ENCODE data around the gene MKI67. TPM values are rescaled to one million over a fixed set of nuclear protein-coding genes. Genes with fewer than 3 reads are reported as not detected.

The MKI67 gene
- total and polyA plus RNA-seq, 2 of the 13 experiments (the other 11 are each of a cell fraction or from before 2014, with no cell fraction given): 6.7 to 22.9 TPM

DNA sequence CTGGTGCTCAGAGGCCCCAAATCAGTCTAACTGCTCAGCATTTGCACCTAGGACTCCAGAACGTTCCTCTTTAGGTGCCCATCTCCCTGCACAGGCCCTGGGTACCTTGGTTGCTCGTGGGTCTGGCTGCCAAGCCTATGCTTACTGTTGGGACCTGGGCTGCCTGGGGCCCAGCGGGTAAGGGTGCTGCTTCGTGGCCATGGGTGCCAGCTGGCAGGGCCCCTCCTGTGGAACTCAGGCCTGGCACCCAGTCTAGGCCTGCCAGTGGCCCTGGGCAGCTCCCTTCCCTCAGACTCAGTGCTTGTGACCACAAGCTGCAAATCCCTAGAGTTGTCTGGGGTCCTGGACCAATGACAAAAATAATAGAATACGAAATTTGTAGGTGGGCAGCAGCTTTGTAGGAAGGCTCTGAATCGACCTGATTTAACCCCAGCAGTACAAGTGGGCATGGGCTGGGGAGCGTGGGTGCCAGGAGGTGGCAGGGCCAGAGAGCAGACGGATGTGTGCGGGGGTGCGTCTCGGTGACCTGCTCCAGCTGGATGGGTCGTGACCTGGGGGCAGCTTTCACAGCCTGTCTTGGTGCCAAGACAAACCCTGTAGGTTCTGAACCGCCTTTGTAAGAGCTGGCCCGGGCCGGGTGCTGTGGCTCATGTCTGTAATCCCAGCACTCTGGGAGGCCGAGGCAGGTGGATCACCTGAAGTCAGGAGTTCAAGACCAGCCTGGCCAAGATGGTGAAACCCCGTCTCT, 69.7 kb downstream of the MKI67 start:
- in situ Hi-C loops (cut with HindIII; ENCODE audit: extremely low pct_ligation_motif_present, low pct_unique_long_range_greater_than_20kb): no loop called here
- Histone ChIP-seq H3K4me2 (ENCODE audit: low read depth, low read length) (no peak overlapping the region), H3K4me3 (replicated peaks in 1 of 3; ENCODE audit: insufficient read depth in 1 of 3, low read depth in 2 of 3, low read length in 3 of 3) (no peak overlapping the region), H2AFZ (ENCODE audit: low read length) (no peak overlapping the region), H3K79me2 (ENCODE audit: insufficient read depth, low read length) (no peaks in the 10 kb centered on the region), H3K36me3 (replicated peaks in 1 of 2; ENCODE audit: control insufficient read depth in 1 of 2, insufficient read depth in 2 of 2, low read length in 2 of 2) (no peaks in the 10 kb centered on the region), H3K9me3 (ENCODE audit: low read length) (no peaks in the 10 kb centered on the region), H3K9ac (ENCODE audit: insufficient read depth, low read depth, low read length) (no peak overlapping the region), H3K4me1 (ENCODE audit: insufficient read depth, low read length) (no peaks in the 10 kb centered on the region), H3K27ac (ENCODE audit: extremely low read length, insufficient read depth, low read length) (no peak overlapping the region), H3K27me3 (ENCODE audit: control insufficient read depth in 1 of 2, insufficient read depth in 2 of 2, low read length in 2 of 2) (peaks cover 1 to 5% of the 10 kb centered on the region in 2 experiments; a peak in 2 of 5 replicates), H4K20me1 (ENCODE audit: insufficient read depth, low read length) (no peaks in the 10 kb centered on the region)
- ATAC-seq (no peak), FAIRE-seq (no peak), DNase-seq (ENCODE audit: low spot score) (no peak)
- TF ChIP-seq ARID2 (CRISPR knock-in tag; IDR thresholded peaks at IDR 0.05; ENCODE audit: borderline replicate concordance) (no peak), ZNF225 (CRISPR knock-in tag; IDR thresholded peaks at IDR 0.05) (no peak), MED13 (CRISPR knock-in tag; IDR thresholded peaks at IDR 0.05) (no peak), ZFYVE20 (CRISPR knock-in tag; IDR thresholded peaks at IDR 0.05; ENCODE audit: borderline replicate concordance, low read depth) (no peak), PITX1 (CRISPR knock-in tag; IDR thresholded peaks at IDR 0.05) (no peak), HOXA7 (CRISPR knock-in tag; IDR thresholded peaks at IDR 0.05) (no peak)
- TF ChIP-seq, protein P1, sequence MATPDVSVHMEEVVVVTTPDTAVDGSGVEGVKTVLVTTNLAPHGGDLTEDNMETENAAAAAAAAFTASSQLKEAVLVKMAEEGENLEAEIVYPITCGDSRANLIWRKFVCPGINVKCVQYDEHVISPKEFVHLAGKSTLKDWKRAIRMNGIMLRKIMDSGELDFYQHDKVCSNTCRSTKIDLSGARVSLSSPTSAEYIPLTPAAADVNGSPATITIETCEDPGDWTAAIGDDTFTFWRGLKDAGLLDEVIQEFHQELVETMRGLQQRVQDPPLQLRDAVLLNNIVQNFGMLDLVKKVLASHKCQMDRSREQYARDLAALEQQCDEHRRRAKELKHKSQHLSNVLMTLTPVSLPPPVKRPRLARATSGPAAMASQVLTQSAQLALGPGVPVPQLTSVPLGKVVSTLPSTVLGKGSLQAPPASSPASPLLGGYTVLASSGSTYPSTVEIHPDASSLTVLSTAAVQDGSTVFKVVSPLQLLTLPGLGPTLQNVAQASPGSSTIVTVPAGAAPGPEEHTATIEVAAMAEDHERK (CRISPR knock-in tag; IDR thresholded peaks at IDR 0.05; ENCODE audit: low read depth): no peak
- ChIA-PET CTCF (ENCODE audit: low intra/inter-chr PET ratio, low total read pairs) (no interaction called here), POLR2A (no interaction called here)
- no TSS peak for BruUV-seq (replicated peaks)
- intact Hi-C loops (cut with micrococcal nuclease; ENCODE audit: unreplicated experiment): no loop called here
- 38% methylated on average over 14 of the region's 17 CpGs for WGBS (ENCODE audit: low lambda C conversion rate)
